MM.1S (cell line): ENCODE data around the gene ELOVL6.

Source experiments
- EZH2 ChIP-seq: fragments of 300-600 bp; sonication (generic); optimal IDR thresholded peaks from 2 replicates; pipeline ENCODE3; 2017; ENCODE audit warnings: low read depth, mild to moderate bottlenecking, antibody characterized with exemption, low read length, mixed read lengths
- EZH2phosphoT487 ChIP-seq: fragments of 300-600 bp; sonication (generic); IDR thresholded peaks from 2 replicates; pipeline ENCODE4 v1.6.1; 2018; ENCODE audit warnings: antibody characterized with exemption, low read length
- TF ChIP-seq, protein P1 (sequence below): fragments of 300-600 bp; sonication (generic); IDR thresholded peaks from 2 replicates; pipeline ENCODE4 v1.5.1; 2016; ENCODE audit warnings: antibody characterized with exemption, low read length, mixed read lengths

DNA sequence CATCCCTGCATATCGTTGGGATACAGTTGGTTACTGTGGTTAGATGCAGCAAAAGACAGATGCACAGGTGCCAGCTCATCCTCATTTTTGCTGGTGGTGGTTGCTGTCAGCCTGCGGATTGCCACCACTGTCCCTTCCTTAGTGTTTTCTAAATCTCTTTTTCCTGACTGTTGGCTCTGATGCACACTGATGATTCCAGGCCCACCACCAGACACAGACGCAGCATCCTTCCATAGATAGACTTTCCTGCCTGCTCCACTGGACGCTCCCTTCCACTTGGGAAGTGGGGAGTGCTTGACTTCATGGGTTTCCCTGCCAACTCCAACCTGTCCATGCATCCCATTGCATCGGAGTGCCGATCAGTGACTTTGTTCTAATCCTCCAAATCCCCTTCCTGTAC is 184.2 kb downstream of the ELOVL6 start:
- TF ChIP-seq, protein P1, sequence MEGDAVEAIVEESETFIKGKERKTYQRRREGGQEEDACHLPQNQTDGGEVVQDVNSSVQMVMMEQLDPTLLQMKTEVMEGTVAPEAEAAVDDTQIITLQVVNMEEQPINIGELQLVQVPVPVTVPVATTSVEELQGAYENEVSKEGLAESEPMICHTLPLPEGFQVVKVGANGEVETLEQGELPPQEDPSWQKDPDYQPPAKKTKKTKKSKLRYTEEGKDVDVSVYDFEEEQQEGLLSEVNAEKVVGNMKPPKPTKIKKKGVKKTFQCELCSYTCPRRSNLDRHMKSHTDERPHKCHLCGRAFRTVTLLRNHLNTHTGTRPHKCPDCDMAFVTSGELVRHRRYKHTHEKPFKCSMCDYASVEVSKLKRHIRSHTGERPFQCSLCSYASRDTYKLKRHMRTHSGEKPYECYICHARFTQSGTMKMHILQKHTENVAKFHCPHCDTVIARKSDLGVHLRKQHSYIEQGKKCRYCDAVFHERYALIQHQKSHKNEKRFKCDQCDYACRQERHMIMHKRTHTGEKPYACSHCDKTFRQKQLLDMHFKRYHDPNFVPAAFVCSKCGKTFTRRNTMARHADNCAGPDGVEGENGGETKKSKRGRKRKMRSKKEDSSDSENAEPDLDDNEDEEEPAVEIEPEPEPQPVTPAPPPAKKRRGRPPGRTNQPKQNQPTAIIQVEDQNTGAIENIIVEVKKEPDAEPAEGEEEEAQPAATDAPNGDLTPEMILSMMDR, result no peak
- no peak for TF ChIP-seq EZH2phosphoT487
- TF ChIP-seq EZH2, result no peak
